PC-9 (cell line): Measurements from ENCODE around the gene NEU4. TPM values are rescaled to one million over a fixed set of nuclear protein-coding genes. Genes with fewer than 3 reads are reported as not detected.

Experiments used
- BruUV-seq: library from RNA; stranded (reverse); fragments of 400-500 nt; replicated peaks from 2 replicates; lab custom pipeline; 2021; lab: Mats Ljungman, UMichigan
- CTCF ChIA-PET: fragments of 300-600 bp; sonication (Branson Sonifier 250); formaldehyde crosslinking; loops from one replicate; lab custom pipeline; 2022; ENCODE audit warnings: antibody characterized with exemption; lab: Charles Lee
- POLR2A ChIA-PET: fragments of 300-600 bp; sonication (Branson Sonifier 250); formaldehyde crosslinking; loops from one replicate; lab custom pipeline; 2022; ENCODE audit warnings: antibody characterized with exemption; ENCODE audit not compliant: unreplicated experiment; lab: Charles Lee
- DNase-seq, 2 experiments: peaks; one replicate each; pipeline versions ENCODE4 v3.0.0 to v3.0.0-alpha.2; 2015 to 2022; ENCODE audit warnings: mixed read lengths in 1 of 2
- H2AFZ ChIP-seq: fragments of 200-600 bp; sonication (generic); 2 replicates; pipeline ENCODE4 v1.8.1; 2017; ENCODE audit warnings: antibody characterized with exemption
- H3F3A ChIP-seq: fragments of 200-600 bp; sonication (generic); 2 replicates; pipeline ENCODE4 v1.8.1; 2017; ENCODE audit warnings: antibody characterized with exemption, mild to moderate bottlenecking, low read depth; ENCODE audit not compliant: insufficient read depth
- H3K27ac ChIP-seq: fragments of 200-600 bp; sonication (generic); 2 replicates; pipeline ENCODE4 v1.6.1; 2016; ENCODE audit warnings: mixed run types
- H3K27me3 ChIP-seq: fragments of 200-600 bp; sonication (generic); 2 replicates; pipeline ENCODE4 v1.6.1; 2016; ENCODE audit warnings: low read depth, mixed run types; ENCODE audit not compliant: insufficient read depth
- H3K36me3 ChIP-seq: fragments of 200-600 bp; sonication (generic); 2 replicates; pipeline ENCODE4 v1.6.1; 2016; ENCODE audit warnings: low read depth, mixed run types
- H3K4me1 ChIP-seq: fragments of 200-600 bp; sonication (generic); replicated peaks from 2 replicates; pipeline ENCODE4 v1.6.1; 2016; ENCODE audit warnings: mixed run types; ENCODE audit not compliant: insufficient read depth
- H3K4me2 ChIP-seq: fragments of 200-600 bp; sonication (generic); 2 replicates; pipeline ENCODE4 v1.6.1; 2017; ENCODE audit warnings: mixed run types
- H3K4me3 ChIP-seq: fragments of 200-600 bp; sonication (generic); 2 replicates; pipeline ENCODE4 v1.6.1; 2016; ENCODE audit warnings: mixed run types
- H3K79me2 ChIP-seq: fragments of 200-600 bp; sonication (generic); 2 replicates; pipeline ENCODE4 v1.6.1; 2017; ENCODE audit warnings: low read depth, mixed run types
- H3K9me2 ChIP-seq: fragments of 200-600 bp; sonication (generic); 2 replicates; pipeline ENCODE4 v1.8.1; 2017; ENCODE audit warnings: mild to moderate bottlenecking; ENCODE audit not compliant: insufficient read depth
- H3K9me3 ChIP-seq: fragments of 200-600 bp; sonication (generic); 2 replicates; pipeline ENCODE4 v1.8.1; 2016; ENCODE audit warnings: low read depth; ENCODE audit not compliant: insufficient read depth
- H4K20me1 ChIP-seq: fragments of 200-600 bp; sonication (generic); 2 replicates; pipeline ENCODE4 v1.8.1; 2017; ENCODE audit not compliant: insufficient read depth
- CTCF ChIP-seq: fragments of 200-600 bp; sonication (generic); conservative IDR thresholded peaks from 2 replicates; pipeline ENCODE4 v1.6.1; 2017; ENCODE audit warnings: mixed run types, antibody characterized with exemption, mild to moderate bottlenecking, moderate library complexity
- EZH2 ChIP-seq: fragments of 200-600 bp; sonication (generic); IDR thresholded peaks from 2 replicates; pipeline ENCODE4 v1.8.0; 2017; ENCODE audit warnings: antibody characterized with exemption, low read depth
- intact Hi-C: fragments of 100-400 bp; cut with micrococcal nuclease; formaldehyde crosslinking; loops from one replicate; pipeline ENCODE4 v1.10.0; 2022; ENCODE audit not compliant: unreplicated experiment
- total RNA-seq: library from RNA; stranded (reverse); gene quantifications from 2 replicates; pipeline ENCODE4 v1.2.3, GENCODE V29; 2021

The NEU4 gene
- total RNA-seq, 1 experiment from 2014 or later, result 0.92 TPM

GRCh38 chr2:241814643-241815476 lies 5.9 kb downstream of the NEU4 start:
- TF ChIP-seq CTCF, result no peak
- no peak for TF ChIP-seq EZH2
- Histone ChIP-seq H2AFZ (no peak overlapping the region), H3K4me3 (no peak overlapping the region), H4K20me1 (no peaks in the 10 kb centered on the region), H3K27ac (no peak overlapping the region), H3K4me1 (no peaks in the 10 kb centered on the region), H3K27me3 (peaks cover 84% of the 10 kb centered on the region), H3K4me2 (no peak overlapping the region), H3K79me2 (no peaks in the 10 kb centered on the region), H3K9me2 (no peaks in the 10 kb centered on the region), H3K36me3 (no peaks in the 10 kb centered on the region), H3F3A (no peaks in the 10 kb centered on the region), H3K9me3 (no peaks in the 10 kb centered on the region)
- intact Hi-C loops, result no loop called here
- DNase-seq, result no peak
- BruUV-seq, result no TSS peak
- CTCF ChIA-PET, result no interaction called here
- POLR2A ChIA-PET, result no interaction called here

- ChIA-PET CTCF (no interaction called here), POLR2A (no interaction called here)
- DNase-seq, result no peak
- no peak overlapping the region for H2AFZ ChIP-seq
- H3K27ac ChIP-seq, result no peak overlapping the region
- no peak overlapping the region for H3K4me3 ChIP-seq
- no peaks in the 10 kb centered on the region for H3K9me3 ChIP-seq
- H3K36me3 ChIP-seq, result no peaks in the 10 kb centered on the region
- no peaks in the 10 kb centered on the region for H3K9me2 ChIP-seq
- H3K27me3 ChIP-seq, result peaks cover 91% of the 10 kb centered on the region
- no peaks in the 10 kb centered on the region for H3K79me2 ChIP-seq
- no TSS peak for BruUV-seq
- no peaks in the 10 kb centered on the region for H3K4me1 ChIP-seq
- H3F3A ChIP-seq, result no peaks in the 10 kb centered on the region
- no peaks in the 10 kb centered on the region for H4K20me1 ChIP-seq
- no peak for TF ChIP-seq EZH2
- TF ChIP-seq CTCF, result no peak
- intact Hi-C loops, result no loop called here
- no peak overlapping the region for H3K4me2 ChIP-seq
Observed at GRCh38 chr2:241815477-241816430, 6.8 kb downstream of the NEU4 start.

- no peaks in the 10 kb centered on the region for H3K36me3 ChIP-seq
- peaks cover 91% of the 10 kb centered on the region for H3K27me3 ChIP-seq
- POLR2A ChIA-PET, result no interaction called here
- H3K4me1 ChIP-seq, result no peaks in the 10 kb centered on the region
- no peak overlapping the region for H3K4me3 ChIP-seq
- no peaks in the 10 kb centered on the region for H3K79me2 ChIP-seq
- H3K27ac ChIP-seq, result no peak overlapping the region
- TF ChIP-seq EZH2 (no peak), CTCF (no peak)
- intact Hi-C loops, result no loop called here
- BruUV-seq, result no TSS peak
- no peak overlapping the region for H2AFZ ChIP-seq
- CTCF ChIA-PET, result interaction anchor here (0.8 kb wide), 1 partner anchor 38 kb away, joined by 3 read pairs; no protein-coding TSS in a partner anchor
- H3K9me3 ChIP-seq, result no peaks in the 10 kb centered on the region
- H3K9me2 ChIP-seq, result no peaks in the 10 kb centered on the region
- H4K20me1 ChIP-seq, result no peaks in the 10 kb centered on the region
- DNase-seq, result no peak
- no peak overlapping the region for H3K4me2 ChIP-seq
- no peaks in the 10 kb centered on the region for H3F3A ChIP-seq
Observed at GRCh38 chr2:241816431-241817121, 7.6 kb downstream of the NEU4 start.
